Glutamatergic neuron (in vitro differentiated cells): ENCODE results near the gene TMEM26. TPM values are rescaled to one million over a fixed set of nuclear protein-coding genes. Genes with fewer than 3 reads are reported as not detected.

Experiments used
- DNase-seq: peaks from one replicate; pipeline ENCODE4 v3.0.0; 2022
- H3K27ac Mint-ChIP-seq: one replicate; pipeline ENCODE4 v1.8.0; 2020; ENCODE audit warnings: mild to moderate bottlenecking, mixed read lengths, inconsistent platforms; ENCODE audit not compliant: unreplicated experiment
- H3K27me3 Mint-ChIP-seq: one replicate; pipeline ENCODE4 v1.8.0; 2020; ENCODE audit warnings: mild to moderate bottlenecking, moderate library complexity, mixed read lengths, inconsistent platforms; ENCODE audit not compliant: unreplicated experiment
- H3K36me3 Mint-ChIP-seq: one replicate; pipeline ENCODE4 v1.8.0; 2020; ENCODE audit warnings: mild to moderate bottlenecking, mixed read lengths, inconsistent platforms; ENCODE audit not compliant: unreplicated experiment
- H3K4me1 Mint-ChIP-seq: one replicate; pipeline ENCODE4 v1.8.0; 2020; ENCODE audit warnings: mild to moderate bottlenecking, low read depth, mixed read lengths, inconsistent platforms; ENCODE audit not compliant: unreplicated experiment
- H3K4me3 Mint-ChIP-seq: one replicate; pipeline ENCODE4 v1.8.0; 2020; ENCODE audit warnings: mild to moderate bottlenecking, mixed read lengths, inconsistent platforms; ENCODE audit not compliant: unreplicated experiment
- H3K9me3 Mint-ChIP-seq: one replicate; pipeline ENCODE4 v1.8.0; 2020; ENCODE audit warnings: mild to moderate bottlenecking, moderate library complexity, mixed read lengths, inconsistent platforms; ENCODE audit not compliant: unreplicated experiment
- total RNA-seq: library from RNA; stranded (reverse); fragmentation: NEBNext Ultra II Directional; extraction: Animal tissue kit (Norgen Biotek cat#: 25700); gene quantifications from one replicate; pipeline ENCODE4 v1.2.1, GENCODE V29; 2021; ENCODE audit not compliant: unreplicated experiment
- TF ChIP-seq, protein P1 (sequence below): fragments of 200-600 bp; sonication (generic); IDR thresholded peaks from one replicate; pipeline ENCODE4 v1.5.0; 2021; ENCODE audit not compliant: partially characterized antibody, unreplicated experiment

The TMEM26 gene
- total RNA-seq, 1 donor from 2014 or later: not detected

- H3K9me3 Mint-ChIP-seq: no peaks in the 10 kb centered on the region
- H3K36me3 Mint-ChIP-seq: no peaks in the 10 kb centered on the region
- TF ChIP-seq, protein P1, sequence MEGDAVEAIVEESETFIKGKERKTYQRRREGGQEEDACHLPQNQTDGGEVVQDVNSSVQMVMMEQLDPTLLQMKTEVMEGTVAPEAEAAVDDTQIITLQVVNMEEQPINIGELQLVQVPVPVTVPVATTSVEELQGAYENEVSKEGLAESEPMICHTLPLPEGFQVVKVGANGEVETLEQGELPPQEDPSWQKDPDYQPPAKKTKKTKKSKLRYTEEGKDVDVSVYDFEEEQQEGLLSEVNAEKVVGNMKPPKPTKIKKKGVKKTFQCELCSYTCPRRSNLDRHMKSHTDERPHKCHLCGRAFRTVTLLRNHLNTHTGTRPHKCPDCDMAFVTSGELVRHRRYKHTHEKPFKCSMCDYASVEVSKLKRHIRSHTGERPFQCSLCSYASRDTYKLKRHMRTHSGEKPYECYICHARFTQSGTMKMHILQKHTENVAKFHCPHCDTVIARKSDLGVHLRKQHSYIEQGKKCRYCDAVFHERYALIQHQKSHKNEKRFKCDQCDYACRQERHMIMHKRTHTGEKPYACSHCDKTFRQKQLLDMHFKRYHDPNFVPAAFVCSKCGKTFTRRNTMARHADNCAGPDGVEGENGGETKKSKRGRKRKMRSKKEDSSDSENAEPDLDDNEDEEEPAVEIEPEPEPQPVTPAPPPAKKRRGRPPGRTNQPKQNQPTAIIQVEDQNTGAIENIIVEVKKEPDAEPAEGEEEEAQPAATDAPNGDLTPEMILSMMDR: no peak
- no peak overlapping the region for H3K4me3 Mint-ChIP-seq
- no peaks in the 10 kb centered on the region for H3K27me3 Mint-ChIP-seq
- no peak overlapping the region for H3K27ac Mint-ChIP-seq
- DNase-seq: no peak
- H3K4me1 Mint-ChIP-seq: no peaks in the 10 kb centered on the region
These were observed 24.3 kb upstream of the TMEM26 start for GRCh38 chr10:61477451-61477850.

GRCh38 chr10:61476529-61476928, 23.3 kb upstream of the TMEM26 start:
- no peaks in the 10 kb centered on the region for H3K4me1 Mint-ChIP-seq
- H3K9me3 Mint-ChIP-seq: no peaks in the 10 kb centered on the region
- no peak overlapping the region for H3K27ac Mint-ChIP-seq
- H3K4me3 Mint-ChIP-seq: no peak overlapping the region
- TF ChIP-seq, protein P1: no peak
- no peak for DNase-seq
- H3K36me3 Mint-ChIP-seq: no peaks in the 10 kb centered on the region
- no peaks in the 10 kb centered on the region for H3K27me3 Mint-ChIP-seq

GRCh38 chr10:61475449-61475873, 22.3 kb upstream of the TMEM26 start:
- Mint-ChIP-seq H3K4me1 (no peaks in the 10 kb centered on the region), H3K9me3 (no peaks in the 10 kb centered on the region), H3K4me3 (no peak overlapping the region), H3K27me3 (no peaks in the 10 kb centered on the region), H3K36me3 (no peaks in the 10 kb centered on the region), H3K27ac (no peak overlapping the region)
- no peak for DNase-seq
- TF ChIP-seq, protein P1: no peak

GRCh38 chr10:61472090-61472674, 19.0 kb upstream of the TMEM26 start:
- H3K27me3 Mint-ChIP-seq: no peaks in the 10 kb centered on the region
- H3K9me3 Mint-ChIP-seq: no peaks in the 10 kb centered on the region
- H3K4me3 Mint-ChIP-seq: no peak overlapping the region
- DNase-seq: no peak
- no peaks in the 10 kb centered on the region for H3K36me3 Mint-ChIP-seq
- H3K27ac Mint-ChIP-seq: no peak overlapping the region
- H3K4me1 Mint-ChIP-seq: no peaks in the 10 kb centered on the region
- TF ChIP-seq, protein P1: no peak

GRCh38 chr10:61471491-61471890, 18.3 kb upstream of the TMEM26 start:
- no peak for DNase-seq
- H3K27me3 Mint-ChIP-seq: no peaks in the 10 kb centered on the region
- no peak overlapping the region for H3K27ac Mint-ChIP-seq
- H3K4me1 Mint-ChIP-seq: no peaks in the 10 kb centered on the region
- TF ChIP-seq, protein P1: no peak
- no peaks in the 10 kb centered on the region for H3K36me3 Mint-ChIP-seq
- H3K9me3 Mint-ChIP-seq: no peaks in the 10 kb centered on the region
- H3K4me3 Mint-ChIP-seq: no peak overlapping the region
